ENCODE results near the gene EZH2. TPM values are rescaled to one million over a fixed set of nuclear protein-coding genes. Genes with fewer than 3 reads are reported as not detected.

Gene EZH2
- 100 to 1,000 TPM; 112 to 114 TPM for total RNA-seq

GRCh38 chr7:148884049-148884298 lies at the start of gene EZH2:
EZH2 (minus strand) TSS chr7:148884291; CDS start chr7:148847298, 36,993 bp downstream.
- peak within 1 kb of the TSS; percentile 98 for H3K27ac Mint-ChIP-seq
- H3K4me3 Mint-ChIP-seq, result peak within 1 kb of the TSS; percentile 94
- H3K36me3 Mint-ChIP-seq (ENCODE audit: low read depth), result peaks cover 40% of the 10 kb centered on the region
- ATAC-seq (peak; percentile 15), DNase-seq (no peak)
- ChIA-PET POLR2A (interaction anchor here (1.0 to 5.5 kb wide), 14 partner anchors 9 to 186 kb away, joined by 4 to 80 read pairs (median 6); partner anchors contain the start of gene CUL1), CTCF (interaction anchor here (1.1 to 2.0 kb wide), 3 partner anchors 28 to 55 kb away, joined by 4 to 11 read pairs (median 6); no protein-coding TSS in a partner anchor)
- H3K9me3 Mint-ChIP-seq, result no peaks in the 10 kb centered on the region
- H3K27me3 Mint-ChIP-seq, result no peaks in the 10 kb centered on the region
- intact Hi-C loops (cut with micrococcal nuclease), result loop anchor here (1.0 to 5.0 kb wide), 3 partner anchors 29 to 78 kb away; no protein-coding TSS in a partner anchor
- TF ChIP-seq, protein P1, sequence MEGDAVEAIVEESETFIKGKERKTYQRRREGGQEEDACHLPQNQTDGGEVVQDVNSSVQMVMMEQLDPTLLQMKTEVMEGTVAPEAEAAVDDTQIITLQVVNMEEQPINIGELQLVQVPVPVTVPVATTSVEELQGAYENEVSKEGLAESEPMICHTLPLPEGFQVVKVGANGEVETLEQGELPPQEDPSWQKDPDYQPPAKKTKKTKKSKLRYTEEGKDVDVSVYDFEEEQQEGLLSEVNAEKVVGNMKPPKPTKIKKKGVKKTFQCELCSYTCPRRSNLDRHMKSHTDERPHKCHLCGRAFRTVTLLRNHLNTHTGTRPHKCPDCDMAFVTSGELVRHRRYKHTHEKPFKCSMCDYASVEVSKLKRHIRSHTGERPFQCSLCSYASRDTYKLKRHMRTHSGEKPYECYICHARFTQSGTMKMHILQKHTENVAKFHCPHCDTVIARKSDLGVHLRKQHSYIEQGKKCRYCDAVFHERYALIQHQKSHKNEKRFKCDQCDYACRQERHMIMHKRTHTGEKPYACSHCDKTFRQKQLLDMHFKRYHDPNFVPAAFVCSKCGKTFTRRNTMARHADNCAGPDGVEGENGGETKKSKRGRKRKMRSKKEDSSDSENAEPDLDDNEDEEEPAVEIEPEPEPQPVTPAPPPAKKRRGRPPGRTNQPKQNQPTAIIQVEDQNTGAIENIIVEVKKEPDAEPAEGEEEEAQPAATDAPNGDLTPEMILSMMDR (IDR thresholded peaks at IDR 0.05), result no peak
- peaks cover 30% of the 10 kb centered on the region for H3K4me1 Mint-ChIP-seq (ENCODE audit: low read depth)

GRCh38 chr7:148931470-148931869 lies 47.4 kb upstream of the EZH2 start:
- Mint-ChIP-seq H3K4me3 (no peak overlapping the region), H3K27me3 (no peaks in the 10 kb centered on the region)
- POLR2A ChIA-PET, result interaction anchor here (0.7 to 1.8 kb wide), 7 partner anchors 8 to 68 kb away, joined by 3 to 12 read pairs (median 5); no protein-coding TSS in a partner anchor

GRCh38 chr7:148930335-148930734 lies 46.2 kb upstream of the EZH2 start:
- no peak overlapping the region for H3K27ac Mint-ChIP-seq
- peaks cover 2% of the 10 kb centered on the region for H3K9me3 Mint-ChIP-seq
- no peaks in the 10 kb centered on the region for H3K27me3 Mint-ChIP-seq
- no peak for DNase-seq
- no peak for ATAC-seq
- ChIA-PET POLR2A (interaction anchor here (1.2 to 1.8 kb wide), 4 partner anchors 9 to 53 kb away, joined by 4 to 12 read pairs (median 6); no protein-coding TSS in a partner anchor), CTCF (interaction anchor here (1.0 to 2.8 kb wide), 4 partner anchors 10 to 74 kb away, joined by 3 to 7 read pairs (median 3); no protein-coding TSS in a partner anchor)
- peaks cover 38% of the 10 kb centered on the region for H3K4me1 Mint-ChIP-seq (ENCODE audit: low read depth)
- TF ChIP-seq, protein P1 (IDR thresholded peaks at IDR 0.05), result no peak
- intact Hi-C loops (cut with micrococcal nuclease), result no loop called here
- no peak overlapping the region for H3K4me3 Mint-ChIP-seq
- H3K36me3 Mint-ChIP-seq (ENCODE audit: low read depth), result peaks cover 22% of the 10 kb centered on the region

More at GRCh38 chr7:148931470-148931869, 47.4 kb upstream of the EZH2 start:
- CTCF ChIA-PET, result interaction anchor here (0.9 to 2.8 kb wide), 4 partner anchors 11 to 76 kb away, joined by 3 to 7 read pairs (median 4); no protein-coding TSS in a partner anchor
- peaks cover 27% of the 10 kb centered on the region for H3K4me1 Mint-ChIP-seq (ENCODE audit: low read depth)
- peaks cover 22% of the 10 kb centered on the region for H3K36me3 Mint-ChIP-seq (ENCODE audit: low read depth)
- H3K9me3 Mint-ChIP-seq, result peaks cover 2% of the 10 kb centered on the region
- TF ChIP-seq, protein P1 (IDR thresholded peaks at IDR 0.05), result no peak
- intact Hi-C loops (cut with micrococcal nuclease), result no loop called here
- ATAC-seq (no peak), DNase-seq (no peak)
- no peak overlapping the region for H3K27ac Mint-ChIP-seq

GRCh38 chr7:148929176-148929575 lies 45.1 kb upstream of the EZH2 start:
- Mint-ChIP-seq H3K9me3 (peaks cover 2% of the 10 kb centered on the region), H3K27me3 (no peaks in the 10 kb centered on the region), H3K4me1 (ENCODE audit: low read depth) (peaks cover 44% of the 10 kb centered on the region), H3K4me3 (no peak overlapping the region), H3K27ac (no peak overlapping the region), H3K36me3 (ENCODE audit: low read depth) (peaks cover 22% of the 10 kb centered on the region)
- ChIA-PET CTCF (interaction anchor here (2.8 kb wide), 1 partner anchor 9 kb away, joined by 7 read pairs; no protein-coding TSS in a partner anchor), POLR2A (no interaction called here)
- DNase-seq, result no peak
- TF ChIP-seq, protein P1 (IDR thresholded peaks at IDR 0.05), result no peak
- no peak for ATAC-seq
- intact Hi-C loops (cut with micrococcal nuclease), result no loop called here
